ENCODE measurements around the gene KIAA0825. TPM values are rescaled to one million over a fixed set of nuclear protein-coding genes. Genes with fewer than 3 reads are reported as not detected.

The KIAA0825 gene
- total RNA-seq, 1 experiment from 2014 or later: 0.07 TPM

DNA sequence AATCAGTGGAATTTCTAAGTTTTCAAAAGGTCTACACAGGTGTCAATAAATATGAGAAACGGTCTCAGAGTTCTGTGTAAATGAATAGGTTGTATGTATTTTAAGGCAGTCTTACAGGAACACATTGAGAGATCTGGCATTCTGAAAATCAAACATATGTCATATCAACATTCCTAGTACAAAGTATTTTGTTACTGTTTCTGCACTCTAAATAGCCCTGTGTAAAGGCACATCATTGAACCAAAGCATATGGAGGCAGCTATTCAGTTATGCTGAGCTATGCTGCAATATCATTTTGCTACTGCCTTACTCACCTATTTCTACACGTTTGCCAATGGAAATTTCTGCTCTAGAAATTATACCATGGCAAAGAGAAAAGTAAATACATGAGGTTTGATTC is 379.1 kb downstream of the KIAA0825 start:
- no peak overlapping the region for H3K27ac ChIP-seq (ENCODE audit: low read length)
- H4K20me1 ChIP-seq (ENCODE audit: low read length): no peaks in the 10 kb centered on the region
- no peak overlapping the region for H3K9ac ChIP-seq (ENCODE audit: low read length)
- H3K4me1 ChIP-seq (ENCODE audit: insufficient read depth, low read length): peaks cover 19% of the 10 kb centered on the region
- no peak for TF ChIP-seq EZH2 (IDR thresholded peaks at IDR 0.05; ENCODE audit: low read length, unreplicated experiment)
- ATAC-seq: no peak
- DNase-seq: no peak
- H3K27me3 ChIP-seq (ENCODE audit: low read length): no peaks in the 10 kb centered on the region
- no peaks in the 10 kb centered on the region for H3K79me2 ChIP-seq (ENCODE audit: low read length)
- H3K9me3 ChIP-seq (ENCODE audit: low read length): no peaks in the 10 kb centered on the region
- no peaks in the 10 kb centered on the region for H3F3A ChIP-seq (ENCODE audit: low read length, unreplicated experiment)
- H2AFZ ChIP-seq (ENCODE audit: low read length): no peak overlapping the region
- no peak overlapping the region for H3K4me2 ChIP-seq (ENCODE audit: low read length)
- H3K9me2 ChIP-seq (replicated peaks; ENCODE audit: low read length): no peaks in the 10 kb centered on the region
- H3K4me3 ChIP-seq (ENCODE audit: low read length): no peak overlapping the region
- ChIA-PET POLR2A (ENCODE audit: unreplicated experiment) (no interaction called here), CTCF (no interaction called here)
- intact Hi-C loops (cut with micrococcal nuclease): no loop called here
- no peaks in the 10 kb centered on the region for H3K36me3 ChIP-seq (ENCODE audit: low read depth, low read length)
- no TSS peak for BruUV-seq (replicated peaks)

DNA sequence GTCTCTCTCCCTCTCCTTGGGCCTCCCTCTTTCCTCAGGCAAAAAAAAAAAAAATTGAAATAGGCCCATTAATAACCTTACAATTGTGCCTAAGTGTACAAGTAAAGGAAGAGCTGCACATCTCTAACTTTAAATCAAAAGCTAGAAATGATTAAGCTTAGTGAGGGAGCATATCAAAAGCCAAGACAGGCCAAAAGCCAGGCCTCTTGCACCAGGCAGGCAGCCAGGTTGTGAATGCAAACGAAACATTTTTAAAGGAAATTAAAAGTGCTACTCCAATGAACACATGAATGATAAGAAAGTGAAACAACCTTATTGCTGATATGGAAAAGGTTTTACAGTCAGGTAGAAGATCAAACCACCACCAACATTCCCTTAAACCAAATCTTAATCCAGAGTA is 383.4 kb downstream of the KIAA0825 start:
- ChIA-PET CTCF (no interaction called here), POLR2A (ENCODE audit: unreplicated experiment) (no interaction called here)
- no peaks in the 10 kb centered on the region for H4K20me1 ChIP-seq (ENCODE audit: low read length)
- intact Hi-C loops (cut with micrococcal nuclease): no loop called here
- no peak overlapping the region for H3K4me3 ChIP-seq (ENCODE audit: low read length)
- no peaks in the 10 kb centered on the region for H3F3A ChIP-seq (ENCODE audit: low read length, unreplicated experiment)
- no peak overlapping the region for H3K27ac ChIP-seq (ENCODE audit: low read length)
- H3K9ac ChIP-seq (ENCODE audit: low read length): no peak overlapping the region
- 0 out of 2 replicates have a peak, but pooled peaks cover under 1% of the 10 kb centered on the region for H3K4me1 ChIP-seq (ENCODE audit: insufficient read depth, low read length)
- H3K9me3 ChIP-seq (ENCODE audit: low read length): no peaks in the 10 kb centered on the region
- TF ChIP-seq, protein P1, sequence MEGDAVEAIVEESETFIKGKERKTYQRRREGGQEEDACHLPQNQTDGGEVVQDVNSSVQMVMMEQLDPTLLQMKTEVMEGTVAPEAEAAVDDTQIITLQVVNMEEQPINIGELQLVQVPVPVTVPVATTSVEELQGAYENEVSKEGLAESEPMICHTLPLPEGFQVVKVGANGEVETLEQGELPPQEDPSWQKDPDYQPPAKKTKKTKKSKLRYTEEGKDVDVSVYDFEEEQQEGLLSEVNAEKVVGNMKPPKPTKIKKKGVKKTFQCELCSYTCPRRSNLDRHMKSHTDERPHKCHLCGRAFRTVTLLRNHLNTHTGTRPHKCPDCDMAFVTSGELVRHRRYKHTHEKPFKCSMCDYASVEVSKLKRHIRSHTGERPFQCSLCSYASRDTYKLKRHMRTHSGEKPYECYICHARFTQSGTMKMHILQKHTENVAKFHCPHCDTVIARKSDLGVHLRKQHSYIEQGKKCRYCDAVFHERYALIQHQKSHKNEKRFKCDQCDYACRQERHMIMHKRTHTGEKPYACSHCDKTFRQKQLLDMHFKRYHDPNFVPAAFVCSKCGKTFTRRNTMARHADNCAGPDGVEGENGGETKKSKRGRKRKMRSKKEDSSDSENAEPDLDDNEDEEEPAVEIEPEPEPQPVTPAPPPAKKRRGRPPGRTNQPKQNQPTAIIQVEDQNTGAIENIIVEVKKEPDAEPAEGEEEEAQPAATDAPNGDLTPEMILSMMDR (conservative IDR thresholded peaks at IDR 0.05; ENCODE audit: low read depth, low read length): no peak
- H3K4me2 ChIP-seq (ENCODE audit: low read length): no peak overlapping the region
- no peak for ATAC-seq
- H3K36me3 ChIP-seq (ENCODE audit: low read depth, low read length): no peaks in the 10 kb centered on the region
- no peaks in the 10 kb centered on the region for H3K9me2 ChIP-seq (replicated peaks; ENCODE audit: low read length)
- no peak overlapping the region for H2AFZ ChIP-seq (ENCODE audit: low read length)
- BruUV-seq (replicated peaks): no TSS peak
- H3K79me2 ChIP-seq (ENCODE audit: low read length): no peaks in the 10 kb centered on the region
- no peaks in the 10 kb centered on the region for H3K27me3 ChIP-seq (ENCODE audit: low read length)
- no peak for DNase-seq

DNA sequence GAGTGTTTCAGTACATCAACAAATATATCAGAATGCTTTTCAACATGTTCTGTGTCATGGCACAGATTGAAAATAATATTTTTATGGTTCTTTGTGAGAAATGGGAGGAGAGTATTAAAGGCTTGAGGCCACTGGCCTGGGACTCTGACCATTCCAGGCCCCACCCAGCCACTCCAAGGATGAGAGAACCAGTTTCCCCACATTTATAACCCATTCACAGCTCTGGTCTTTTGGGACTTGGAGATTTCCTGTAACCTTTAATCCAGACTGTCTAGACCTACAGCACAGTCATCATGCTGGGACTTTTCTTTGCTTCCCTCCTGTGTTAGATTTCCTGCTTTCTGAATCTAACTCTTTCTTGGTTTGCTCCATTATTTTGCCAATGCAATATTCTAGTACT is 389.6 kb downstream of the KIAA0825 start:
- Histone ChIP-seq H3K36me3 (ENCODE audit: low read depth, low read length) (no peaks in the 10 kb centered on the region), H3K4me2 (ENCODE audit: low read length) (peak overlapping the region; percentile 35; the same call in 1 of the 2 replicates), H3F3A (ENCODE audit: low read length, unreplicated experiment) (no peaks in the 10 kb centered on the region), H3K9me2 (replicated peaks; ENCODE audit: low read length) (no peaks in the 10 kb centered on the region), H3K27me3 (ENCODE audit: low read length) (no peaks in the 10 kb centered on the region), H3K9me3 (ENCODE audit: low read length) (no peaks in the 10 kb centered on the region), H3K27ac (ENCODE audit: low read length) (0 out of 2 replicates have a peak overlapping the region, but pooled peaks have one; percentile 2), H3K79me2 (ENCODE audit: low read length) (no peaks in the 10 kb centered on the region), H2AFZ (ENCODE audit: low read length) (0 out of 2 replicates have a peak overlapping the region, but pooled peaks have one; percentile 9), H3K4me1 (ENCODE audit: insufficient read depth, low read length) (peaks cover 12% of the 10 kb centered on the region), H4K20me1 (ENCODE audit: low read length) (no peaks in the 10 kb centered on the region), H3K9ac (ENCODE audit: low read length) (no peak overlapping the region), H3K4me3 (ENCODE audit: low read length) (no peak overlapping the region)
- ATAC-seq (peak; percentile 45), DNase-seq (peak; percentile 57)
- TF ChIP-seq EZH2 (IDR thresholded peaks at IDR 0.05; ENCODE audit: low read length, unreplicated experiment) (no peak), EZH2phosphoT487 (IDR thresholded peaks at IDR 0.05; ENCODE audit: borderline replicate concordance, low read length) (no peak)
- TF ChIP-seq, protein P1 (conservative IDR thresholded peaks at IDR 0.05; ENCODE audit: low read depth, low read length): no peak
- intact Hi-C loops (cut with micrococcal nuclease): no loop called here
- BruUV-seq (replicated peaks): no TSS peak
- ChIA-PET CTCF (no interaction called here), POLR2A (ENCODE audit: unreplicated experiment) (interaction anchor here (0.5 kb wide), 1 partner anchor 11 kb away, joined by 3 read pairs; no protein-coding TSS in a partner anchor)

Measured in PC-3 (cell line).